HG03060 (cell line): ENCODE measurements around the gene OLFML2A.
"Not testable (repeated sequence)": the region's sequence is repeated elsewhere in the genome, so short reads cannot be mapped to it uniquely, and the experiment has no call there.

Experiments
- ATAC-seq: cut with Tn5 transposase; IDR thresholded peaks from one replicate; pipeline ENCODE4 v1.9.1; 2021; ENCODE audit warnings: low read depth, moderate number of reproducible peaks; ENCODE audit not compliant: unreplicated experiment

OLFML2A gene

GRCh38 chr9:124846467-124846866, 69.5 kb downstream of the OLFML2A start:
- not testable (repeated sequence) for ATAC-seq

GRCh38 chr9:124846969-124847368, 70.0 kb downstream of the OLFML2A start:
- no peak for ATAC-seq

- ATAC-seq, result no peak
Measured at GRCh38 chr9:124849801-124850200, 72.9 kb downstream of the OLFML2A start.

- no peak for ATAC-seq
Measured at GRCh38 chr9:124852121-124852828, 75.3 kb downstream of the OLFML2A start.

- no peak for ATAC-seq
Measured at GRCh38 chr9:124852829-124853531, 76.0 kb downstream of the OLFML2A start, which contains the start of gene WDR38. Gene WDR38, plus strand, starts transcription at chr9:124853460. Its CDS starts 72 bp downstream, at chr9:124853532.

- ATAC-seq, result no peak
Measured at GRCh38 chr9:124853605-124854143, 76.7 kb downstream of the OLFML2A start.

GRCh38 chr9:124854161-124854560, 77.2 kb downstream of the OLFML2A start:
- no peak for ATAC-seq

- no peak for ATAC-seq
Measured at GRCh38 chr9:124854822-124855221, 77.9 kb downstream of the OLFML2A start.

GRCh38 chr9:124855566-124855943, 78.6 kb downstream of the OLFML2A start:
- ATAC-seq, result no peak

GRCh38 chr9:124855944-124856765, 79.2 kb downstream of the OLFML2A start:
- ATAC-seq, result no peak

- no peak for ATAC-seq
Measured at GRCh38 chr9:124857533-124858162, 80.7 kb downstream of the OLFML2A start.

GRCh38 chr9:124858330-124859046, 81.6 kb downstream of the OLFML2A start:
- no peak for ATAC-seq

GRCh38 chr9:124859803-124860581, 83.1 kb downstream of the OLFML2A start:
- no peak for ATAC-seq

GRCh38 chr9:124860582-124861341, 83.8 kb downstream of the OLFML2A start:
- no peak for ATAC-seq

- peak; percentile 67 for ATAC-seq
Measured at GRCh38 chr9:124861342-124862229, 84.7 kb downstream of the OLFML2A start, which contains the start of the genes ARPC5L and RPL35. Gene ARPC5L, plus strand, starts transcription at chr9:124862130. Its CDS starts 7,161 bp downstream, at chr9:124869291. Gene RPL35, minus strand, starts transcription at chr9:124861957. Its CDS starts 45 bp downstream, at chr9:124861912.

- no peak for ATAC-seq
Measured at GRCh38 chr9:124863371-124863871, 86.5 kb downstream of the OLFML2A start.
